Neural cell (in vitro differentiated cells): ENCODE results near the gene TBC1D3E. TPM values are rescaled to one million over a fixed set of nuclear protein-coding genes. Genes with fewer than 3 reads are reported as not detected.
"Not testable (repeated sequence)": the region's sequence is repeated elsewhere in the genome, so short reads cannot be mapped to it uniquely, and the experiment has no call there.

Experiments
- H2AFZ ChIP-seq: fragments of 200-600, 300-800 bp; sonication (generic), shearing (Covaris generic); 2 replicates; pipeline ENCODE4 v1.6.0; 2014; ENCODE audit warnings: low read depth, mild to moderate bottlenecking, antibody characterized with exemption, low read length, moderate library complexity
- H3F3A ChIP-seq: fragments of 200-600 bp; shearing (Covaris generic); 2 replicates; pipeline ENCODE4 v1.6.1; 2016; ENCODE audit warnings: mild to moderate bottlenecking, moderate library complexity, mixed read lengths, antibody characterized with exemption, low read length; ENCODE audit not compliant: insufficient read depth, poor library complexity, severe bottlenecking
- H3K27ac ChIP-seq: fragments of 200-600, 300-800 bp; sonication (generic), shearing (Covaris generic); 2 replicates; pipeline ENCODE4 v1.5.1; 2014; ENCODE audit warnings: mild to moderate bottlenecking, low read length, moderate library complexity
- H3K27me3 ChIP-seq: fragments of 300-800, 200-600 bp; sonication (generic), shearing (Covaris generic); 2 replicates; pipeline ENCODE4 v1.6.0; 2014; ENCODE audit warnings: mild to moderate bottlenecking, low read depth, low read length, moderate library complexity; ENCODE audit not compliant: insufficient read depth
- H3K36me3 ChIP-seq: fragments of 300-800, 200-600 bp; sonication (generic), shearing (Covaris generic); 2 replicates; pipeline ENCODE4 v1.5.1; 2014; ENCODE audit warnings: mild to moderate bottlenecking, antibody characterized with exemption, low read length, moderate library complexity; ENCODE audit not compliant: insufficient read depth
- H3K4me2 ChIP-seq: fragments of 300-800, 200-600 bp; sonication (generic), shearing (Covaris generic); 2 replicates; pipeline ENCODE4 v1.6.0; 2014; ENCODE audit warnings: mild to moderate bottlenecking, low read length
- H3K4me3 ChIP-seq: fragments of 300-800, 200-600 bp; sonication (generic), shearing (Covaris generic); 2 replicates; pipeline ENCODE4 v1.5.1; 2014; ENCODE audit warnings: mild to moderate bottlenecking, low read length, moderate library complexity
- H3K79me2 ChIP-seq: fragments of 200-600 bp; shearing (Covaris generic); replicated peaks from 2 replicates; pipeline ENCODE4 v1.6.0; 2014; ENCODE audit warnings: mild to moderate bottlenecking, low read length, moderate library complexity; ENCODE audit not compliant: insufficient read depth
- H3K9ac ChIP-seq: fragments of 300-800, 200-600 bp; sonication (generic), shearing (Covaris generic); 2 replicates; pipeline ENCODE4 v1.6.1; 2016; ENCODE audit warnings: mild to moderate bottlenecking, low read length, mixed read lengths
- H3K9me2 ChIP-seq: fragments of 200-600 bp; shearing (Covaris generic); 2 replicates; pipeline ENCODE4 v1.6.1; 2016; ENCODE audit warnings: mild to moderate bottlenecking, low read length, mixed read lengths; ENCODE audit not compliant: insufficient read depth
- H3K9me3 ChIP-seq: fragments of 200-600, 300-800 bp; sonication (generic), shearing (Covaris generic); 2 replicates; pipeline ENCODE4 v1.6.1; 2016; ENCODE audit warnings: mild to moderate bottlenecking, mixed run types, low read length, moderate library complexity, mixed read lengths
- H4K20me1 ChIP-seq: fragments of 200-600 bp; shearing (Covaris generic); 2 replicates; pipeline ENCODE4 v1.6.1; 2016; ENCODE audit warnings: mild to moderate bottlenecking, mixed run types; ENCODE audit not compliant: insufficient read depth
- polyA minus RNA-seq: library from RNA; depleted of rRNA, polyadenylated mRNA; stranded (reverse); fragments of >200 nt; gene quantifications from 2 replicates; pipeline ENCODE4 v1.2.3, GENCODE V29; 2014
- polyA plus RNA-seq: library from polyadenylated mRNA; depleted of rRNA; stranded (reverse); fragments of >200 nt; gene quantifications from 2 replicates; pipeline ENCODE4 v1.2.3, GENCODE V29; 2014

Gene TBC1D3E
- polyA plus RNA-seq (not detected in 2 replicates), polyA minus RNA-seq (not detected in 2 replicates)

- H3K4me3 ChIP-seq, H4K20me1 ChIP-seq, H3K9me3 ChIP-seq, H3K9me2 ChIP-seq, H3K9ac ChIP-seq, H3K36me3 ChIP-seq, H3F3A ChIP-seq, H3K27me3 ChIP-seq, H2AFZ ChIP-seq, H3K4me2 ChIP-seq, H3K79me2 ChIP-seq, H3K27ac ChIP-seq: not testable (repeated sequence)
These were observed at the start of gene TBC1D3E for GRCh38 chr17:38127651-38128050. TBC1D3E (plus strand) TSS chr17:38127951; CDS start chr17:38129496, 1,545 bp downstream.

GRCh38 chr17:38087344-38087743 lies 40.4 kb upstream of the TBC1D3E start:
- not testable (repeated sequence) for H3K4me2 ChIP-seq

DNA sequence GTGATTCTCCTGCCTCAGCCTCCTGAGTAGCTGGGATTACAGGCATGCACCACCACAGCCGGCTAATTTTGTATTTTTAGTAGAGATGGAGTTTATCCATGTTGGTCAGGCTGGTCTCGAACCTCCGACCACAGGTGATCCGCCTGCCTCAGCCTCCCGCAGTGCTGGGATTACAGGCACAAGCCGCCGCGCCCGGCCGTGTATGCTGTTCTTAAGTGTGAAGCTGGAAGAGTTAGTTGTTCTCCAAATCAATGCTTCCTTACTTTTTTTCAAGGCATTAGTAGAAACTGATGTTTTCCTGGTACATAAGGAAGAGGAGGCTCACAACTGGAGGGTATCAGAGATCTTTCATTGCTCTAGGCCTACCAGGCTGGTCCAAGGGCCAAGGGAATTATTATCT lies 39.6 kb upstream of the TBC1D3E start:
- H4K20me1 ChIP-seq, H3F3A ChIP-seq, H3K9me3 ChIP-seq, H3K9ac ChIP-seq, H3K27me3 ChIP-seq, H3K9me2 ChIP-seq, H3K4me3 ChIP-seq, H3K27ac ChIP-seq, H3K79me2 ChIP-seq, H3K36me3 ChIP-seq, H2AFZ ChIP-seq, H3K4me2 ChIP-seq: not testable (repeated sequence)

More at GRCh38 chr17:38087344-38087743, 40.4 kb upstream of the TBC1D3E start:
- not testable (repeated sequence) for H3K9ac ChIP-seq, H2AFZ ChIP-seq, H3K9me3 ChIP-seq, H3K36me3 ChIP-seq, H3F3A ChIP-seq, H3K27me3 ChIP-seq, H3K79me2 ChIP-seq, H3K27ac ChIP-seq, H4K20me1 ChIP-seq, H3K9me2 ChIP-seq, H3K4me3 ChIP-seq

- not testable (repeated sequence) for H3K9ac ChIP-seq, H3K27me3 ChIP-seq, H3K27ac ChIP-seq, H3K4me2 ChIP-seq, H3K36me3 ChIP-seq, H3K79me2 ChIP-seq, H3K9me3 ChIP-seq, H3K9me2 ChIP-seq, H4K20me1 ChIP-seq, H2AFZ ChIP-seq, H3K4me3 ChIP-seq, H3F3A ChIP-seq
These were observed 33.6 kb upstream of the TBC1D3E start for GRCh38 chr17:38094059-38094694.

- not testable (repeated sequence) for H3K36me3 ChIP-seq, H3K9ac ChIP-seq, H2AFZ ChIP-seq, H4K20me1 ChIP-seq, H3K4me2 ChIP-seq, H3K4me3 ChIP-seq, H3K9me3 ChIP-seq, H3K79me2 ChIP-seq, H3K9me2 ChIP-seq, H3K27me3 ChIP-seq, H3F3A ChIP-seq, H3K27ac ChIP-seq
These were observed 28.5 kb upstream of the TBC1D3E start for GRCh38 chr17:38099262-38099661.

DNA sequence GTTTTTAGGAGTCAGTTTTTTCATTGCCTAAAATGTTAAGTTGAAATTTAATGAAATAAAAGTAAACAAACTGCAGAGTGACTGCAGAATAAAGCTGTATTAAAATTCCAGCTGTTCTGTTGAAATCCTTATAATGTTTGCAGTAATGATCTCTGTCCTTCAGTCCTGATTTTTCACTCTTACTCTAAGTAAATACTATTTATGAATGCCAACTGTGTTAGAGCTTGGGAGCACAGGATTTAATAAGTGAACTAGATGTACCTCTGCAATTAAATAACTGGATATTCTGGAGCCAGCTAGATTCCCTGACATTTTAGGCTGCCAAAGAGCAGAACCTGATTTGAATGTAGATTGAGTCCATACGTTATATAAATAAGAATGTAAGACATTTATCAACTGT lies 7.9 kb upstream of the TBC1D3E start:
- H3K4me2 ChIP-seq: not testable (repeated sequence)

GRCh38 chr17:38134860-38135259 lies 7.1 kb downstream of the TBC1D3E start:
- not testable (repeated sequence) for H3K4me3 ChIP-seq, H3K9ac ChIP-seq, H4K20me1 ChIP-seq, H3K9me2 ChIP-seq, H3K27ac ChIP-seq, H3K4me2 ChIP-seq, H2AFZ ChIP-seq, H3K79me2 ChIP-seq, H3K27me3 ChIP-seq, H3K9me3 ChIP-seq, H3F3A ChIP-seq, H3K36me3 ChIP-seq

More for the DNA sequence above, 7.9 kb upstream of the TBC1D3E start:
- H3K79me2 ChIP-seq, H3K4me3 ChIP-seq, H3K36me3 ChIP-seq, H3K27me3 ChIP-seq, H2AFZ ChIP-seq, H3F3A ChIP-seq, H3K27ac ChIP-seq, H3K9me3 ChIP-seq, H4K20me1 ChIP-seq, H3K9me2 ChIP-seq, H3K9ac ChIP-seq: not testable (repeated sequence)
